Mucosa of descending colon (tissue), 3 donors: ENCODE results near the gene ZNF33A. TPM values are rescaled to one million over a fixed set of nuclear protein-coding genes. Genes with fewer than 3 reads are reported as not detected.

Experiments
- ATAC-seq: fragments of 200-7000 bp; cut with Tn5 transposase; one replicate; pipeline ENCODE4 v1.9.1; 2020; ENCODE audit warnings: mild to moderate bottlenecking, moderate library complexity
- DNase-seq, 3 donors: peaks; one replicate each; pipeline ENCODE4 v3.0.0-alpha.2; 2020
- H3K36me3 ChIP-seq: fragments of 200-600 bp; one replicate; pipeline ENCODE4 v1.8.0; 2021; ENCODE audit warnings: low read depth, mild to moderate bottlenecking
- H3K4me1 ChIP-seq: fragments of 200-600 bp; one replicate; pipeline ENCODE4 v1.8.0; 2021; ENCODE audit warnings: low read depth, mild to moderate bottlenecking
- H3K4me3 ChIP-seq: fragments of 200-600 bp; one replicate; pipeline ENCODE4 v1.8.0; 2021; ENCODE audit warnings: mild to moderate bottlenecking
- H3K9me3 ChIP-seq: fragments of 200-600 bp; one replicate; pipeline ENCODE4 v1.8.0; 2021; ENCODE audit warnings: mild to moderate bottlenecking
- CTCF ChIP-seq: fragments of 200-600 bp; IDR thresholded peaks from one replicate; pipeline ENCODE4 v1.8.0; 2022; ENCODE audit warnings: antibody characterized with exemption, mild to moderate bottlenecking
- intact Hi-C, 2 donors: fragments of 100-400 bp; cut with DNase I in 1 of 2; cut with micrococcal nuclease in 1 of 2; formaldehyde crosslinking; loops; one replicate each; pipeline versions ENCODE4 v1.11.0 to v1.11.1; 2022; cut with DNase I, micrococcal nuclease
- total RNA-seq, 3 donors: library from RNA; stranded (reverse); fragmentation: NEBNext Ultra II Directional in 2 of 3; extraction: Animal tissue kit (Norgen Biotek cat#: 25700) in 2 of 3; gene quantifications; one replicate each; pipeline versions ENCODE4 v1.2.1 to v1.2.4, GENCODE V29; 2021 to 2023
- donor health status: DM: no; HTN: no; CAD: no; lungs with moderate emphysema.
- donor health status: DM: no; HTN: no; CAD: no.
- donor health status: DM: no; HTN: yes; CAD: no.

The ZNF33A gene
- total RNA-seq, 3 donors from 2014 or later = 29.2 to 43.3 (median 36.5) TPM

GRCh38 chr10:38103756-38104155 lies 93.3 kb downstream of the ZNF33A start:
- ATAC-seq (no peak), DNase-seq (no peak)
- peaks cover 5% of the 10 kb centered on the region for H3K36me3 ChIP-seq
- no peak for TF ChIP-seq CTCF
- intact Hi-C loops = no loop called here
- no peak overlapping the region for H3K4me3 ChIP-seq
- peaks cover 80% of the 10 kb centered on the region for H3K9me3 ChIP-seq
- no peaks in the 10 kb centered on the region for H3K4me1 ChIP-seq

GRCh38 chr10:38112159-38112558 lies 101.7 kb downstream of the ZNF33A start:
- ATAC-seq (no peak), DNase-seq (no peak)
- Histone ChIP-seq H3K4me3 (no peak overlapping the region), H3K36me3 (no peaks in the 10 kb centered on the region), H3K4me1 (no peaks in the 10 kb centered on the region), H3K9me3 (peaks cover 95% of the 10 kb centered on the region)
- intact Hi-C loops = no loop called here
- TF ChIP-seq CTCF = no peak

Other genes with a start within 250 kb of the ZNF33A start
- gene ZNF248, start 153.1 kb upstream of the ZNF33A start, total RNA-seq = 10 to 100 TPM in 2 of 3 donors, 1 to 10 TPM in 1; 10.0 to 36.6 (median 11.6) TPM
- gene ZNF25, start 34.0 kb upstream of the ZNF33A start, total RNA-seq = 10 to 100 TPM in 1 of 3 donors, 1 to 10 TPM in 2; 3.9 to 16.0 (median 4.0) TPM
- gene ZNF37A, start 83.7 kb downstream of the ZNF33A start, total RNA-seq = 10 to 100 TPM in 2 of 3 donors, 1 to 10 TPM in 1; 9.8 to 19.7 (median 13.2) TPM